Activated effector memory CD4-positive, alpha-beta T cell treated with anti-CD3 and anti-CD28 coated beads, Interleukin-2, amount 50 U/mL, for 16 hours (primary cell): ENCODE measurements around the gene HELLS.
"Not testable (repeated sequence)": the region's sequence is repeated elsewhere in the genome, so short reads cannot be mapped to it uniquely, and the experiment has no call there.

ENCODE experiments used
- DNase-seq: peaks from one replicate; pipeline ENCODE4 v3.0.0-alpha.2; 2020

Gene HELLS

GRCh38 chr10:94545391-94546048, at the start of gene HELLS:
Gene HELLS (plus strand): TSS chr10:94545788. CDS start chr10:94545922, 134 bp downstream.
- DNase-seq = peak; percentile 89

- DNase-seq = no peak
Measured at GRCh38 chr10:94496010-94496409, 49.6 kb upstream of the HELLS start.

GRCh38 chr10:94496646-94497045, 48.9 kb upstream of the HELLS start:
- DNase-seq = no peak

- no peak for DNase-seq
Measured at GRCh38 chr10:94500063-94500462, 45.5 kb upstream of the HELLS start.

GRCh38 chr10:94521276-94522250, 24.0 kb upstream of the HELLS start:
- no peak for DNase-seq

- DNase-seq = no peak
Measured at GRCh38 chr10:94524146-94524545, 21.4 kb upstream of the HELLS start.

GRCh38 chr10:94524711-94525110, 20.9 kb upstream of the HELLS start:
- no peak for DNase-seq

GRCh38 chr10:94531550-94531949, 14.0 kb upstream of the HELLS start:
- not testable (repeated sequence) for DNase-seq

GRCh38 chr10:94533027-94533426, 12.6 kb upstream of the HELLS start:
- no peak for DNase-seq

GRCh38 chr10:94542282-94542681, 3.3 kb upstream of the HELLS start:
- DNase-seq = not testable (repeated sequence)

GRCh38 chr10:94546049-94546900, 687 bp downstream of the HELLS start:
- DNase-seq = no peak

- no peak for DNase-seq
Measured at GRCh38 chr10:94546901-94547185, 1.3 kb downstream of the HELLS start.

- DNase-seq = no peak
Measured at GRCh38 chr10:94549221-94549620, 3.6 kb downstream of the HELLS start.

- not testable (repeated sequence) for DNase-seq
Measured at GRCh38 chr10:94567714-94568307, 22.2 kb downstream of the HELLS start.

GRCh38 chr10:94571081-94571480, 25.5 kb downstream of the HELLS start:
- no peak for DNase-seq

- no peak for DNase-seq
Measured at GRCh38 chr10:94571528-94571927, 25.9 kb downstream of the HELLS start.

- no peak for DNase-seq
Measured at GRCh38 chr10:94578790-94579189, 33.2 kb downstream of the HELLS start.

- no peak for DNase-seq
Measured at GRCh38 chr10:94583124-94583523, 37.5 kb downstream of the HELLS start.

- no peak for DNase-seq
Measured at GRCh38 chr10:94591461-94592205, 46.0 kb downstream of the HELLS start.

GRCh38 chr10:94602729-94603515, 57.3 kb downstream of the HELLS start:
- DNase-seq = no peak

- DNase-seq = no peak
Measured at GRCh38 chr10:94607111-94607510, 61.5 kb downstream of the HELLS start.
